Cardiac muscle cell (in vitro differentiated cells and primary cell): ENCODE results near the gene SMARCA5. TPM values are rescaled to one million over a fixed set of nuclear protein-coding genes. Genes with fewer than 3 reads are reported as not detected.

Source experiments
- DNase-seq, 2 donors: peaks; one replicate each; pipeline versions ENCODE4 v3.0.0 to v3.0.0-alpha.2; 2010 to 2017; ENCODE audit warnings: low read depth in 1 of 2, low spot score in 1 of 2
- H3K27ac ChIP-seq: fragments of 200-600 bp; sonication (generic); 2 replicates; pipeline ENCODE4 v1.5.1; 2016
- H3K27me3 ChIP-seq: fragments of 200-600 bp; sonication (generic); 2 replicates; pipeline ENCODE4 v1.6.0; 2016; ENCODE audit warnings: control low read depth
- H3K36me3 ChIP-seq: fragments of 200-600 bp; sonication (generic); 2 replicates; pipeline ENCODE4 v1.5.1; 2016; ENCODE audit warnings: control low read depth
- H3K4me1 ChIP-seq: fragments of 200-600 bp; sonication (generic); 2 replicates; pipeline ENCODE4 v1.8.1; 2017; ENCODE audit warnings: low read depth, mild to moderate bottlenecking, mixed run types
- H3K4me3 ChIP-seq: fragments of 200-600 bp; sonication (generic); 2 replicates; pipeline ENCODE4 v1.5.1; 2016; ENCODE audit warnings: mild to moderate bottlenecking
- H3K9me3 ChIP-seq: fragments of 200-600 bp; sonication (generic); 2 replicates; pipeline ENCODE4 v1.5.1; 2017; ENCODE audit warnings: low read depth, mild to moderate bottlenecking, control low read depth
- polyA plus RNA-seq: library from polyadenylated mRNA; unstranded; fragments of >200 nt; fragmentation: Nextera tagmentation; extraction: Ambion mirVana; gene quantifications from 2 replicates; pipeline ENCODE4 v1.2.1, GENCODE V29; 2016
- total RNA-seq: library from RNA; depleted of rRNA; stranded (reverse); fragments of >200 nt; gene quantifications from 2 replicates; pipeline ENCODE4 v1.2.3, GENCODE V29; 2016
- TF ChIP-seq, protein P1 (sequence below): IDR thresholded peaks from 2 replicates; pipeline ENCODE4 v1.5.1; 2012; ENCODE audit warnings: low read depth, mild to moderate bottlenecking, low read length

The SMARCA5 gene
- total and polyA plus RNA-seq, 2 experiments from 2014 or later, result 45.3 to 49.6 TPM

- TF ChIP-seq, protein P1, sequence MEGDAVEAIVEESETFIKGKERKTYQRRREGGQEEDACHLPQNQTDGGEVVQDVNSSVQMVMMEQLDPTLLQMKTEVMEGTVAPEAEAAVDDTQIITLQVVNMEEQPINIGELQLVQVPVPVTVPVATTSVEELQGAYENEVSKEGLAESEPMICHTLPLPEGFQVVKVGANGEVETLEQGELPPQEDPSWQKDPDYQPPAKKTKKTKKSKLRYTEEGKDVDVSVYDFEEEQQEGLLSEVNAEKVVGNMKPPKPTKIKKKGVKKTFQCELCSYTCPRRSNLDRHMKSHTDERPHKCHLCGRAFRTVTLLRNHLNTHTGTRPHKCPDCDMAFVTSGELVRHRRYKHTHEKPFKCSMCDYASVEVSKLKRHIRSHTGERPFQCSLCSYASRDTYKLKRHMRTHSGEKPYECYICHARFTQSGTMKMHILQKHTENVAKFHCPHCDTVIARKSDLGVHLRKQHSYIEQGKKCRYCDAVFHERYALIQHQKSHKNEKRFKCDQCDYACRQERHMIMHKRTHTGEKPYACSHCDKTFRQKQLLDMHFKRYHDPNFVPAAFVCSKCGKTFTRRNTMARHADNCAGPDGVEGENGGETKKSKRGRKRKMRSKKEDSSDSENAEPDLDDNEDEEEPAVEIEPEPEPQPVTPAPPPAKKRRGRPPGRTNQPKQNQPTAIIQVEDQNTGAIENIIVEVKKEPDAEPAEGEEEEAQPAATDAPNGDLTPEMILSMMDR, result no peak
- H3K27ac ChIP-seq, result no peak overlapping the region
These were observed 72.0 kb downstream of the SMARCA5 start for GRCh38 chr4:143585548-143585947.

GRCh38 chr4:143586080-143586479 lies 72.6 kb downstream of the SMARCA5 start:
- Histone ChIP-seq H3K9me3 (no peaks in the 10 kb centered on the region), H3K4me1 (no peaks in the 10 kb centered on the region), H3K27me3 (no peaks in the 10 kb centered on the region), H3K27ac (no peak overlapping the region), H3K36me3 (no peaks in the 10 kb centered on the region), H3K4me3 (no peak overlapping the region)
- TF ChIP-seq, protein P1, result no peak
- DNase-seq, result peak in 1 of 2 donors; percentile 38

More at GRCh38 chr4:143585548-143585947, 72.0 kb downstream of the SMARCA5 start:
- Histone ChIP-seq H3K9me3 (no peaks in the 10 kb centered on the region), H3K4me3 (no peak overlapping the region), H3K36me3 (no peaks in the 10 kb centered on the region), H3K4me1 (no peaks in the 10 kb centered on the region), H3K27me3 (no peaks in the 10 kb centered on the region)
- no peak for DNase-seq

- TF ChIP-seq, protein P1, result no peak
- Histone ChIP-seq H3K27ac (no peak overlapping the region), H3K27me3 (no peaks in the 10 kb centered on the region), H3K4me1 (no peaks in the 10 kb centered on the region), H3K9me3 (no peaks in the 10 kb centered on the region), H3K36me3 (no peaks in the 10 kb centered on the region), H3K4me3 (no peak overlapping the region)
- peak in 1 of 2 donors; percentile 31 for DNase-seq
These were observed 74.2 kb downstream of the SMARCA5 start for GRCh38 chr4:143587703-143588102.

DNA sequence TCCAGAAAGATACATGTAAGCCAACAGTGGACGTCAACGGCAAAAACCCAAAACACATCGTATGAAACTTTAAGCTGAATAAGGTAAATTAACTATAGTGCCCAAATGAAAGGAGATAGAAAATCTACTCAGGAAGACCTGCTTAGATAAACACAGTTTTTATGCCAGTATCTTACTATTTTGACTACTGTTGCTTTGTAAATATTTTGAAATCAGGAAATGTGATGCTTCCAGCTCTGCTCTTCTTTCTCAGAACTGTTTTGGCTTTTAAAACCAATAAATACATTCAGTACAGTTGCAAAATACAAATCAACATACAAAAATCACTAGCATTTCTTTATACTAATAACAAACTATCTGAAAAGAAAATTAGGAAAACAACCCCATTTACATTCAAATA lies 83.8 kb downstream of the SMARCA5 start:
- no peak for DNase-seq
- Histone ChIP-seq H3K36me3 (no peaks in the 10 kb centered on the region), H3K4me1 (no peaks in the 10 kb centered on the region), H3K4me3 (no peak overlapping the region), H3K9me3 (no peaks in the 10 kb centered on the region), H3K27ac (no peak overlapping the region), H3K27me3 (no peaks in the 10 kb centered on the region)
- TF ChIP-seq, protein P1, result no peak

DNA sequence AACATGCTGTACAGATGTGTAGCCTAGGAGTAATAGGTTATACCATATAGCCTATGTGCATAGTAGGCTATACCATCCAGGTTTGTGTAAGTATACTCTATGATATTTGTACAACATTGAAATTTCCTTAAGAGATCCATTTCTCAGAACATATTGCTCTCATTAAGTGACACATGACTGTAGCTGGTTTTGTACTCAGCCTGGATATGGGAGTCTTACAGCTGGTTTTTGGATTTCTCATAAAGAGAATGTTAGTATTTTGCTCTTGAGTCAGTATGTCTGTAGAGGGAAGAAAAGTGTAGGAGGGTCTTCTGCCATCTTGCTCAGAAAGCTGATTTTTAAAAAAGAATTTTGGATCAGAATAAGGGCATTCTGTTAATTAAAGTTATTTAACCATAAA lies 85.3 kb downstream of the SMARCA5 start:
- H3K4me1 ChIP-seq, result no peaks in the 10 kb centered on the region
- no peak overlapping the region for H3K27ac ChIP-seq
- H3K36me3 ChIP-seq, result no peaks in the 10 kb centered on the region
- H3K4me3 ChIP-seq, result no peak overlapping the region
- TF ChIP-seq, protein P1, result no peak
- DNase-seq, result no peak
- H3K9me3 ChIP-seq, result no peaks in the 10 kb centered on the region
- H3K27me3 ChIP-seq, result no peaks in the 10 kb centered on the region

DNA sequence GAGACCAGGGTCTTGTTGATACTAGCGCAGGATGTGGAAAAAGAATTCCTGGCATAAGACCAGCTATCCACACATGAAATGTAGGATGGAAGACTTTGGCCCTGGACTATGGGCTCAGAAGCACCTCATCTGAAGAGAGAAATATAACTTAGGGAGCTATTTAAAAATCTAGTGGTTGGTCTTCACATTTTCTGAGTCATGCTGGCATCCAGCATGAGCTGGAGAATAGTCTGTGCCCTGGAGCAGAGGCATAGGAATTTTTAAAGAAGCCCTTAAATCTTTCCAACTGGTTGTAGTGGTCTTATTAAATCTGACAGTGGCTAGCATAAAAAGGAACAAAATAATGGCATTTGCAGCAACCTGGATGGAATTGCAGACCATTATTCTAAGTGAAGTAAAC lies 86.3 kb downstream of the SMARCA5 start:
- H3K36me3 ChIP-seq, result no peaks in the 10 kb centered on the region
- no peaks in the 10 kb centered on the region for H3K9me3 ChIP-seq
- no peak overlapping the region for H3K27ac ChIP-seq
- DNase-seq, result no peak
- TF ChIP-seq, protein P1, result no peak
- H3K27me3 ChIP-seq, result no peaks in the 10 kb centered on the region
- no peaks in the 10 kb centered on the region for H3K4me1 ChIP-seq
- no peak overlapping the region for H3K4me3 ChIP-seq
